ENCODE results near the gene IRGC.
A peak's percentile ranks its signal among the peaks of the same experiment; 100 is the strongest.
"Not testable (repeated sequence)": the region's sequence is repeated elsewhere in the genome, so short reads cannot be mapped to it uniquely, and the experiment has no call there.

The IRGC gene

GRCh38 chr19:43754503-43755255 lies 38.8 kb downstream of the IRGC start, which contains the start of gene SMG9:
Gene SMG9, minus strand, starts transcription at chr19:43754962. Its CDS starts 4,221 bp downstream, at chr19:43750741.
- peak; percentile 100 for DNase-seq

- no peak for DNase-seq
Measured at GRCh38 chr19:43755256-43755801, 39.5 kb downstream of the IRGC start.

GRCh38 chr19:43759515-43759914 lies 43.6 kb downstream of the IRGC start:
- no peak for DNase-seq

DNA sequence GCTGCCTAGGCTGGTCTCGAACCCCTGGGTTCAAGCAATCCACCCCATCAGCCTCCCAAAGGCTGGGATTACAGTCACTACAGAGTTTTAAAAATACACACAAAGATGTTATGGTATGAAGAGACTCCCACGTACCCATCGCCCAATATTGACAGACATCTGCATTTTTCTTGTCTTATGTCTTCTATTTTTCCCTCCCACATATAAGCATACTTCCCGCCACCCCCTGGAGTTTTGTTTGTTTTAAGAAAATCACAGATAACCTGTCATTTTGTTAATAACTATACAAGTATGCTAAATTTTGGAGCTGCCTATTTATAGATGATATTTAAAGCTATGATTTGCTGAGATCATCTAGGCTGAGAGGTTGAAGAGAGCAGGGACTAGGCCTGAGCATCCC lies 45.1 kb downstream of the IRGC start:
- no peak for DNase-seq

GRCh38 chr19:43762814-43763213 lies 46.9 kb downstream of the IRGC start:
- no peak for DNase-seq

DNA sequence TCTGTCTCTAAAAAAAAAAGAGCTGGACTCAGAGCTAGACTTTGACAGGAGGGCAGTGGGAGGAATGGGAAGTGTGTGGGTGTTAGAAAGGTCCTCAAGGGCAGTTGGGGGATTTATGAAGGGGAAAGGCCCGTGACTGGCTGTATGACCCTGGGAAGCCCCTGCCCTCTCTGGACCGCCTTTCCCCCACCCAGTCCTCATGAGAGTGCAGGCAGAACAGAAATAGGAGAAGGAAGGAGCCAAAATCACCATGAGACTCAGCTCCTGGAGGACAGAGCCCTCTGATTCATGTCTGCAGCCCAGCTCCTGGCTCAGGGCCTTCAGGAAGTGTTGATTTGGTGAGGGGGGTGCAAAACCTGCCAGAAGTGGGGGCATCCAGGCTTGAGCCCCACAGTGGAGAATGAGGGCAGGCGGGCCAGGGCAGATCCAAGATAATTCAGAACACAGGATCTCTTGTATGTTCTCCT lies 47.6 kb downstream of the IRGC start:
- DNase-seq = no peak

DNA sequence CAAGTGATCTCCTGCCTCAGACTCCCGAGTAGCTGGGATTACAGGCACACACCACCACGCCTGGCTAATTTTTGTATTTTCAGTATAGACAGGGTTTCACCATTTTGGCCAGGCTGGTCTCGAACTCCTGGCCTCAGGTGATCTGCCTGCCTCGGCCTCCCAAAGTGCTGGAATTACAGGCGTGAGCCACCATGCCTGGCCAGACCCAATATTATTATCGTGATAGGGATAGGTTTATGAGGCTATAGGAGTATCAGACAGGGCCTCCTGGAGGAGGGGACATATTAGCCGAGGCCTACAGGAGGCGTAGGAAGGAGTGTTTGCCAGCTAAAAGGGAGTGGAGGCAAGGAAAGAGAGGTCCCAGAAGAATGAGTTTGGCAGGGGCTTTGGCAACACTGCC lies 48.8 kb downstream of the IRGC start:
- DNase-seq = not testable (repeated sequence)

DNA sequence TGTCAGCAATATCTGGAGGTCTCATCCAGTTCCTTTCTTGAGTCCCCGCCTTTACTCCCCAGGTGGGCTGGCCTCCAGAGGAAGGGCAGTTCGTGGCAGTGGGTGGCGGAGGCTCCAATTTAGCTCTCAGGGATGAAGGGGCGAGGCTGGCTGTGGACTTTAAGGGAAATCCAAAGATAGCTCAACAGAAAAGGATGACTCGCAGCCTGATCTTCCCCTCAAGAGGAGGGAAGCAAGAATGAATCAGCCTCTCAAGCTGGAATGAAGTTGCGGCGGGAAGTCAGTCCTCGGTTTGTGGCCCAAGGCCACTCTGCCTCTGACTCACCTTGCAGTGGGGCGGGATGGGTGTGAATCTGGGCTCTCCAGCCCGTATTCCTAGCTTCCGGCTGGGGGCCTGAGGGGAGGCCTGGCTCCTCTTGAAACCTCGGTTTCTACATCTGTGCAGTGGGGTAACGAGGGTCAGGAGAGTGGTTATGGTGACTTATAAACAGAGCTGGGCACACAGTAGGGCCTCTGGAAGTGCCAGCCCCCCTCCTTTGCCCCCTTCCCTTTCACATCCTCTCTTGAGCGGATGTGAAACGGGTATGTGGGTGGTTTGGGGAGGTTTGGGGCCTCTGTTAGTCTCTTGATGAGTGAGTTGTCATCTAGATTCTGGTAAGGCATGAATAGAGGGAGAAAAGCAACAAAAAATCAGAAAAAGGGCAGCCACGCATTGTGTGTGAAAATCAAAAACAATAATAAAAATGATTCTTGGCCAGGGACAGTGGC lies 49.4 kb downstream of the IRGC start:
- DNase-seq = no peak

DNA sequence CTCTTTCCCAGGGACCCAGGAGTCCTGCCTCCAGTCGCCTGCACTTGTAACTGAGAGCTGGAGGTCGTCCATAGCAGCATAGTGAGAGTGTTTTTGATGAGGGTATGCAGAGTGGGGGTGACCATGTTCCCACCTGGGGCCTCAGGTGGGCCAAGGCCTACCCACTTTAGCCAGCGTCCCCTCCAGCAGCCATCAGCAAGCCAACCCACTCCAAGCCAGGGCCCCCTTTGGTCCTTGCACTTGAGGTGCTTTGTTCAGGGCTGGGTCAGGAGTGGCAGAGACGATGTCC lies 50.8 kb downstream of the IRGC start:
- no peak for DNase-seq

- DNase-seq = no peak
Measured at GRCh38 chr19:43767316-43767715, 51.4 kb downstream of the IRGC start.

DNA sequence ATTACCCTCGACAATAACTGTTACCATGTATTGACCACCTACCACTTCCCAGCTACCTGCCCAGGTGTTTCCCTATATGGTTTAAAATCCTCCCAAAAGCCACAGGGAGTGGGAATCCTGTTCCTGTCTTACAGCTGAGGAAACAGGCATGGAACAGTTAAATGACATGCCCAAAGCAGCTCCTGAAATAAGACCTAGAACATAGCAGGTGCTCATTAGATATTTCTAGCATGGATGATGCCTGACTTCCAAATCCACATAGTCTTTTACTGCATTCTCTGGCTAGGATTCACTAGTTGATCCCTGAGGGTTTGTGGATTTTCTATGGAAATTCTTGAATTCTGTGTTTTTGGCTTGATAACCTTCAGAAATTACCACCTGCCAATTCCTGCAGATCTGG lies 51.9 kb downstream of the IRGC start:
- no peak for DNase-seq

DNA sequence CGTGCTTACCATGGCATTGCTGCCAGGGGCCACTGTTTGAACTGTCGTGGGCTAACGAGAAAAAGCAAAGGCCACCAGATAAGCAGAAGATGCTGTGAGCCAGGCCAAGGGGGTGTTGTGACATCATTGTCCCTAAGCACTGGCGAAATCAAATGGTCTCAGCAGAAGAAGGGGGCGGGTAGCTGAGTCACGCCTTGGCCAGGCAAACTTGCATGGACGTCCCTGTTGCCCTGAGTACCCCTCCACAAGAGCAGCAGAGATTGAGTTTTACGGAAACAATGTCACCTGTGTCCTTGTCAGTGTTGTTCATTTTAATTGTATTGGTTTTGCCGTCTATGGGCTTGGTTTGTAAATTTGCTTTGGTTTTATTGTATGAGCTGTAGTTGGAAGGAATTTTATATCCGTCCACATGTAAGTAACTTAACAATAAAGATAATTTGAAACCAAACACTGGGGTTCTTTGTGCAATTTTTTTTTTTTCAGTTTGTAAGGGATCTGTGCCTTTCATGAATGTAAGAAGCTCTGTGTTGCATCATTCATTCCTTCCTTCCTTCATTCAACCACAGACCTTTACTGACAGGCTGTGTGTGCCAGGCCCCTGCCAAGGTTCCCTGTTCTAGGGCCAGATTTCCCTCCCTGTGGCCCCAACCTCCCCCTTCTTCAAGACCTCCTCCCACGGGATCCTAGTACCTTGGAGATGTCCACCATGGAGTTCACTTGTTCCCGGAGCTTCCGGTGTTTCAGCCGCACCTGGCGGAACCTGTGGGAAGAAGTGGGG lies 52.6 kb downstream of the IRGC start:
- no peak for DNase-seq

GRCh38 chr19:43769256-43769655 lies 53.4 kb downstream of the IRGC start:
- no peak for DNase-seq
